K562 (cell line): Measurements from ENCODE around the gene SELENOF. TPM values are rescaled to one million over a fixed set of nuclear protein-coding genes. Genes with fewer than 3 reads are reported as not detected.

Experiments used
- BRCA1 ChIP-seq, 2 experiments: fragments of 450-650 bp in 1 of 2; sonication (generic) in 1 of 2; formaldehyde crosslinking in 1 of 2; IDR thresholded peaks; 2 replicates each; pipeline versions ENCODE4 v1.5.0 to v1.6.1; 2017 to 2020; ENCODE audit warnings: mild to moderate bottlenecking in 1 of 2, missing genetic modification reagents in 1 of 2
- CBX3 ChIP-seq, 2 experiments: IDR thresholded peaks; 1 replicate in 1 of 2; 2 replicates in 1 of 2; pipeline ENCODE4 v1.6.1; 2012; ENCODE audit warnings: inconsistent platforms in 2 of 2, low read length in 2 of 2, borderline replicate concordance in 1 of 2, control low read depth in 1 of 2
- ESRRB ChIP-seq: fragments of 250-450 bp; sonication (Bioruptor Pico); IDR thresholded peaks from 2 replicates; pipeline ENCODE4 v1.5.0; 2020; ENCODE audit warnings: mild to moderate bottlenecking, moderate library complexity, borderline replicate concordance
- FOS ChIP-seq: IDR thresholded peaks from 3 replicates; pipeline ENCODE4 v1.6.1; 2011; ENCODE audit not compliant: insufficient read length; ENCODE audit errors: extremely low read depth
- HDAC1 ChIP-seq, 2 experiments: fragments of 450-650 bp; IDR thresholded peaks; 2 replicates each; pipeline ENCODE4 v1.6.1; 2016 to 2017; ENCODE audit warnings: inconsistent platforms in 1 of 2, mild to moderate bottlenecking in 1 of 2, moderate library complexity in 1 of 2
- L3MBTL2 ChIP-seq: fragments of 450-650 bp; IDR thresholded peaks from 2 replicates; pipeline ENCODE4 v1.6.1; 2016; ENCODE audit warnings: mild to moderate bottlenecking, moderate library complexity
- MTF1 ChIP-seq: fragments of 250-450 bp; sonication (Bioruptor Pico); IDR thresholded peaks from 2 replicates; pipeline ENCODE4 v1.9.0; 2021; ENCODE audit warnings: moderate library complexity, mild to moderate bottlenecking, inconsistent platforms, borderline replicate concordance
- XRCC4 ChIP-seq: IDR thresholded peaks from one replicate; pipeline ENCODE4 v1.6.1; 2011; ENCODE audit not compliant: insufficient read depth, insufficient read length; ENCODE audit errors: extremely low read depth
- ZKSCAN8 ChIP-seq: fragments of 200-800 bp; sonication (Bioruptor generic); IDR thresholded peaks from 2 replicates; pipeline ENCODE4 v1.6.1; 2016; ENCODE audit warnings: missing genetic modification characterization, missing compliant biosample characterization
- ZNF354B ChIP-seq: fragments of 250-450 bp; sonication (Bioruptor Pico); IDR thresholded peaks from 2 replicates; pipeline ENCODE4 v1.4.0; 2020
- ZNF717 ChIP-seq: fragments of 250-450 bp; sonication (Bioruptor Pico); IDR thresholded peaks from 2 replicates; pipeline ENCODE4 v1.5.0; 2021
- polyA plus RNA-seq, 8 experiments: library from polyadenylated mRNA; depleted of rRNA in 4 of 8; stranded (reverse) in 5 of 8; unstranded in 3 of 8; fragments of >200 nt; fragmentation: Nextera tagmentation in 2 of 8; fragmentation: Illumina TruSeq in 1 of 8; extraction: Ambion mirVana in 2 of 8; extraction: Trizol in 1 of 8; gene quantifications; 2 replicates each; pipeline versions ENCODE4 v1.2.1 to v1.2.3, GENCODE V29; 2011 to 2014; ENCODE audit warnings: inconsistent platforms in 1 of 8, missing spikeins in 1 of 8
- total RNA-seq, 7 experiments: library from RNA; depleted of rRNA in 6 of 7; stranded (reverse); fragments of >200 nt in 6 of 7; fragmentation: Illumina TruSeq in 2 of 7; extraction: Trizol in 2 of 7; gene quantifications; 2 replicates each; pipeline versions ENCODE4 v1.2.1 to v1.2.3, GENCODE V29; 2011 to 2021; ENCODE audit warnings: low replicate concordance in 1 of 7
- TF ChIP-seq, protein P1 (sequence below), 2 experiments: fragments of 450-650 bp; formaldehyde crosslinking in 1 of 2; IDR thresholded peaks; 2 replicates each; pipeline versions ENCODE4 v1.4.0 to v1.6.1; 2014 to 2020; ENCODE audit warnings: mild to moderate bottlenecking in 2 of 2, borderline replicate concordance in 1 of 2, low read depth in 1 of 2
- TF ChIP-seq, protein P2 (sequence below): fragments of 450-650 bp; IDR thresholded peaks from 2 replicates; pipeline ENCODE4 v1.6.1; 2017; ENCODE audit warnings: antibody characterized with exemption, mild to moderate bottlenecking
- TF ChIP-seq, protein P3 (sequence below): sonication (generic); IDR thresholded peaks from 2 replicates; pipeline ENCODE4 v1.6.1; 2016

The SELENOF gene
- total and polyA plus RNA-seq, 9 of the 15 experiments (the other 6 are each of a cell fraction or from before 2014, with no cell fraction given) = 115 to 394 (median 215) TPM

DNA sequence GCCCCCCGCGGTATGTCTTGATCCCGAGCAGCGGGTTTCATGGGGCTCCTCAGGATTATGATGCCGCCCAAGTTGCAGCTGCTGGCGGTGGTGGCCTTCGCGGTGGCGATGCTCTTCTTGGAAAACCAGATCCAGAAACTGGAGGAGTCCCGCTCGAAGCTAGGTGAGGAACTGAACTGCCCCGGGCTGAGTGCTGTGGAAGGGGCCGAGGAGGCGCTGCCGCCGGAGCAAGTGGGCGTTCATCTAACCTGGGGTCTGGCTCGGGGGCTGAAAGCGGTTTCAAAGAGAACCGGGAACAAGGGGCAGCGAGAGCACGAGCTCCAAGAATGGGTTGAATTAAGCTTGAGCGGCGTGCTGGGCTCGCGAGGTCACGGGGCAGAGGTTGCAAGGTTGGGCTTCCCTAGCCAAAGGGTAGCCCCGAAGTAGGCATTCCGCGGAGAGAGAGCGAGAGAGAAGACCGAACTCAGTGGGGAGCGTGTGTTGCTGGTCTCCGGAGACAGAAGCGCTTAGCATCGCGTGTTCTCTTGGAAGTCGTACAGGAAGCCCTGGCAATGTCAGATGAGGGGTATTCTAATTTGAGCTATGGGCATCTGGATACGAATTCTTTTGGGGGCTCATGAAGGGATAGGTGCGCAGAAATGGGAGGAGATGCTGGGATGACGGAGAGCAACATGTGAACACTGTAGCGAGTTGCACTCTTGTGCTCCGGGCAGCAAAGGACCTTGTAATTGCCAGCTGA, 1.2 kb upstream of the SELENOF start (continued):
- TF ChIP-seq, protein P1, sequence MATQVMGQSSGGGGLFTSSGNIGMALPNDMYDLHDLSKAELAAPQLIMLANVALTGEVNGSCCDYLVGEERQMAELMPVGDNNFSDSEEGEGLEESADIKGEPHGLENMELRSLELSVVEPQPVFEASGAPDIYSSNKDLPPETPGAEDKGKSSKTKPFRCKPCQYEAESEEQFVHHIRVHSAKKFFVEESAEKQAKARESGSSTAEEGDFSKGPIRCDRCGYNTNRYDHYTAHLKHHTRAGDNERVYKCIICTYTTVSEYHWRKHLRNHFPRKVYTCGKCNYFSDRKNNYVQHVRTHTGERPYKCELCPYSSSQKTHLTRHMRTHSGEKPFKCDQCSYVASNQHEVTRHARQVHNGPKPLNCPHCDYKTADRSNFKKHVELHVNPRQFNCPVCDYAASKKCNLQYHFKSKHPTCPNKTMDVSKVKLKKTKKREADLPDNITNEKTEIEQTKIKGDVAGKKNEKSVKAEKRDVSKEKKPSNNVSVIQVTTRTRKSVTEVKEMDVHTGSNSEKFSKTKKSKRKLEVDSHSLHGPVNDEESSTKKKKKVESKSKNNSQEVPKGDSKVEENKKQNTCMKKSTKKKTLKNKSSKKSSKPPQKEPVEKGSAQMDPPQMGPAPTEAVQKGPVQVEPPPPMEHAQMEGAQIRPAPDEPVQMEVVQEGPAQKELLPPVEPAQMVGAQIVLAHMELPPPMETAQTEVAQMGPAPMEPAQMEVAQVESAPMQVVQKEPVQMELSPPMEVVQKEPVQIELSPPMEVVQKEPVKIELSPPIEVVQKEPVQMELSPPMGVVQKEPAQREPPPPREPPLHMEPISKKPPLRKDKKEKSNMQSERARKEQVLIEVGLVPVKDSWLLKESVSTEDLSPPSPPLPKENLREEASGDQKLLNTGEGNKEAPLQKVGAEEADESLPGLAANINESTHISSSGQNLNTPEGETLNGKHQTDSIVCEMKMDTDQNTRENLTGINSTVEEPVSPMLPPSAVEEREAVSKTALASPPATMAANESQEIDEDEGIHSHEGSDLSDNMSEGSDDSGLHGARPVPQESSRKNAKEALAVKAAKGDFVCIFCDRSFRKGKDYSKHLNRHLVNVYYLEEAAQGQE (IDR thresholded peaks at IDR 0.05; ENCODE audit: borderline replicate concordance) = peak; percentile 5; the same call in 1 of the 2 replicates
- TF ChIP-seq, protein P1 (CRISPR knock-in tag; IDR thresholded peaks at IDR 0.05; ENCODE audit: low read depth) = no peak
- peak in 1 of 2 experiments; percentile 75; a peak in 1 of 4 replicates for TF ChIP-seq HDAC1 (IDR thresholded peaks at IDR 0.05)
- TF ChIP-seq, protein P2, sequence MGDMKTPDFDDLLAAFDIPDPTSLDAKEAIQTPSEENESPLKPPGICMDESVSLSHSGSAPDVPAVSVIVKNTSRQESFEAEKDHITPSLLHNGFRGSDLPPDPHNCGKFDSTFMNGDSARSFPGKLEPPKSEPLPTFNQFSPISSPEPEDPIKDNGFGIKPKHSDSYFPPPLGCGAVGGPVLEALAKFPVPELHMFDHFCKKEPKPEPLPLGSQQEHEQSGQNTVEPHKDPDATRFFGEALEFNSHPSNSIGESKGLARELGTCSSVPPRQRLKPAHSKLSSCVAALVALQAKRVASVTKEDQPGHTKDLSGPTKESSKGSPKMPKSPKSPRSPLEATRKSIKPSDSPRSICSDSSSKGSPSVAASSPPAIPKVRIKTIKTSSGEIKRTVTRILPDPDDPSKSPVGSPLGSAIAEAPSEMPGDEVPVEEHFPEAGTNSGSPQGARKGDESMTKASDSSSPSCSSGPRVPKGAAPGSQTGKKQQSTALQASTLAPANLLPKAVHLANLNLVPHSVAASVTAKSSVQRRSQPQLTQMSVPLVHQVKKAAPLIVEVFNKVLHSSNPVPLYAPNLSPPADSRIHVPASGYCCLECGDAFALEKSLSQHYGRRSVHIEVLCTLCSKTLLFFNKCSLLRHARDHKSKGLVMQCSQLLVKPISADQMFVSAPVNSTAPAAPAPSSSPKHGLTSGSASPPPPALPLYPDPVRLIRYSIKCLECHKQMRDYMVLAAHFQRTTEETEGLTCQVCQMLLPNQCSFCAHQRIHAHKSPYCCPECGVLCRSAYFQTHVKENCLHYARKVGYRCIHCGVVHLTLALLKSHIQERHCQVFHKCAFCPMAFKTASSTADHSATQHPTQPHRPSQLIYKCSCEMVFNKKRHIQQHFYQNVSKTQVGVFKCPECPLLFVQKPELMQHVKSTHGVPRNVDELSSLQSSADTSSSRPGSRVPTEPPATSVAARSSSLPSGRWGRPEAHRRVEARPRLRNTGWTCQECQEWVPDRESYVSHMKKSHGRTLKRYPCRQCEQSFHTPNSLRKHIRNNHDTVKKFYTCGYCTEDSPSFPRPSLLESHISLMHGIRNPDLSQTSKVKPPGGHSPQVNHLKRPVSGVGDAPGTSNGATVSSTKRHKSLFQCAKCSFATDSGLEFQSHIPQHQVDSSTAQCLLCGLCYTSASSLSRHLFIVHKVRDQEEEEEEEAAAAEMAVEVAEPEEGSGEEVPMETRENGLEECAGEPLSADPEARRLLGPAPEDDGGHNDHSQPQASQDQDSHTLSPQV = no peak
- no peak for TF ChIP-seq ZKSCAN8 (CRISPR knock-in tag)
- no peak for TF ChIP-seq ZNF717
- TF ChIP-seq CBX3 (IDR thresholded peaks at IDR 0.05; ENCODE audit: borderline replicate concordance in 1 of 2, low read length in 2 of 2) = 0 out of 3 replicates have a peak, but pooled peaks of 1 of the 2 experiments have one; percentile 3
- TF ChIP-seq L3MBTL2 = peak; percentile 48
- no peak for TF ChIP-seq MTF1
- TF ChIP-seq BRCA1 (IDR thresholded peaks at IDR 0.05) = no peak
- no peak for TF ChIP-seq BRCA1 (CRISPR knock-in tag; IDR thresholded peaks at IDR 0.05)
- no peak for TF ChIP-seq ESRRB (CRISPR knock-in tag)
- TF ChIP-seq ZNF354B = no peak
- TF ChIP-seq FOS = no peak
- TF ChIP-seq XRCC4 = no peak
- TF ChIP-seq, protein P3, sequence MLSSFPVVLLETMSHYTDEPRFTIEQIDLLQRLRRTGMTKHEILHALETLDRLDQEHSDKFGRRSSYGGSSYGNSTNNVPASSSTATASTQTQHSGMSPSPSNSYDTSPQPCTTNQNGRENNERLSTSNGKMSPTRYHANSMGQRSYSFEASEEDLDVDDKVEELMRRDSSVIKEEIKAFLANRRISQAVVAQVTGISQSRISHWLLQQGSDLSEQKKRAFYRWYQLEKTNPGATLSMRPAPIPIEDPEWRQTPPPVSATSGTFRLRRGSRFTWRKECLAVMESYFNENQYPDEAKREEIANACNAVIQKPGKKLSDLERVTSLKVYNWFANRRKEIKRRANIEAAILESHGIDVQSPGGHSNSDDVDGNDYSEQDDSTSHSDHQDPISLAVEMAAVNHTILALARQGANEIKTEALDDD = no peak
